OCI-LY1 (cell line): ENCODE data around the gene BMF.

ENCODE experiments used
- EZH2 ChIP-seq: fragments of 200-600 bp; sonication (generic), shearing (Covaris generic); IDR thresholded peaks from 2 replicates; pipeline ENCODE4 v1.8.0; 2017; ENCODE audit warnings: borderline replicate concordance, mixed run types, mild to moderate bottlenecking, antibody characterized with exemption, low read length, moderate library complexity, mixed read lengths
- TF ChIP-seq, protein P1 (sequence below): fragments of 200-600 bp; sonication (generic), shearing (Covaris generic); IDR thresholded peaks from 2 replicates; pipeline ENCODE4 v1.5.1; 2017; ENCODE audit warnings: mild to moderate bottlenecking, antibody characterized with exemption, low read length, moderate library complexity, mixed read lengths

DNA sequence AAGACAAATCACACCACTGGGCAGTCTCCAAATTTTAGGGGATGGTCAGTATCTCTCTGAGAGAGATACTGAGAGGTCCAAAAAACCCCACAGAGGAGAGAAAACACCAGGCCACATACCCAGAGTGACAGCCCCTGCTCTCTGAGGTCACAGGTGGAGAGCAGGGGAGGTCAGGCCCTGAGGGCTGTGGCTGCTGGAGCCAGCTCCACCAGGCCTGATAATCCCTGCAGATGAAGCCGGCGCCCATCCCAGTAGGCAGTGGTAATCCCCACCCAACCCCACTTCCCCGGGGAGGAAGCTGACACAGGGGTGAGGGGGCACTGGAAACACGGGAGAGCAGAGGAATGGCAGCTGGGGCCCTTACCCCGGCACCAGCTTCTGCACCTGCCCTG is 38.5 kb downstream of the BMF start:
- TF ChIP-seq, protein P1, sequence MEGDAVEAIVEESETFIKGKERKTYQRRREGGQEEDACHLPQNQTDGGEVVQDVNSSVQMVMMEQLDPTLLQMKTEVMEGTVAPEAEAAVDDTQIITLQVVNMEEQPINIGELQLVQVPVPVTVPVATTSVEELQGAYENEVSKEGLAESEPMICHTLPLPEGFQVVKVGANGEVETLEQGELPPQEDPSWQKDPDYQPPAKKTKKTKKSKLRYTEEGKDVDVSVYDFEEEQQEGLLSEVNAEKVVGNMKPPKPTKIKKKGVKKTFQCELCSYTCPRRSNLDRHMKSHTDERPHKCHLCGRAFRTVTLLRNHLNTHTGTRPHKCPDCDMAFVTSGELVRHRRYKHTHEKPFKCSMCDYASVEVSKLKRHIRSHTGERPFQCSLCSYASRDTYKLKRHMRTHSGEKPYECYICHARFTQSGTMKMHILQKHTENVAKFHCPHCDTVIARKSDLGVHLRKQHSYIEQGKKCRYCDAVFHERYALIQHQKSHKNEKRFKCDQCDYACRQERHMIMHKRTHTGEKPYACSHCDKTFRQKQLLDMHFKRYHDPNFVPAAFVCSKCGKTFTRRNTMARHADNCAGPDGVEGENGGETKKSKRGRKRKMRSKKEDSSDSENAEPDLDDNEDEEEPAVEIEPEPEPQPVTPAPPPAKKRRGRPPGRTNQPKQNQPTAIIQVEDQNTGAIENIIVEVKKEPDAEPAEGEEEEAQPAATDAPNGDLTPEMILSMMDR = no peak
- TF ChIP-seq EZH2 = no peak
